Endometrial microvascular endothelial cells (primary cell): Measurements from ENCODE around the gene KHDRBS1. TPM values are rescaled to one million over a fixed set of nuclear protein-coding genes. Genes with fewer than 3 reads are reported as not detected.
"Not testable (repeated sequence)": the region's sequence is repeated elsewhere in the genome, so short reads cannot be mapped to it uniquely, and the experiment has no call there.

Source experiments
- in situ Hi-C: cut with HindIII; loops from 2 replicates; pipeline ENCODE4 v1.10.0; 2017; ENCODE audit warnings: low sequenced_read_pairs, low pct_unique_long_range_greater_than_20kb; ENCODE audit errors: inconsistent ontology term
- total RNA-seq: library from RNA; depleted of rRNA; stranded (reverse); fragments of >200 nt; gene quantifications from one replicate; pipeline ENCODE4 v1.2.3, GENCODE V29; 2015; ENCODE audit errors: inconsistent ontology term

Gene KHDRBS1
- total RNA-seq, 1 donor from 2014 or later, result 106 TPM

- in situ Hi-C loops, result no loop called here
Observed at GRCh38 chr1:32052887-32053286, 39.2 kb downstream of the KHDRBS1 start.

- in situ Hi-C loops, result no loop called here
Observed at GRCh38 chr1:32055416-32055815, 41.7 kb downstream of the KHDRBS1 start.

GRCh38 chr1:32056598-32056997 is 42.9 kb downstream of the KHDRBS1 start:
- in situ Hi-C loops, result no loop called here

- in situ Hi-C loops, result no loop called here
Observed at GRCh38 chr1:32060914-32061313, 47.2 kb downstream of the KHDRBS1 start.

- in situ Hi-C loops, result no loop called here
Observed at GRCh38 chr1:32062867-32063230, 49.2 kb downstream of the KHDRBS1 start.

GRCh38 chr1:32063261-32063681 is 49.6 kb downstream of the KHDRBS1 start:
- in situ Hi-C loops, result no loop called here

- in situ Hi-C loops, result not testable (repeated sequence)
Observed at GRCh38 chr1:32065613-32066488, 52.2 kb downstream of the KHDRBS1 start.

- in situ Hi-C loops, result no loop called here
Observed at GRCh38 chr1:32066489-32066873, 52.8 kb downstream of the KHDRBS1 start.

GRCh38 chr1:32068957-32069588 is 55.4 kb downstream of the KHDRBS1 start:
- in situ Hi-C loops, result no loop called here

GRCh38 chr1:32071758-32072621 is 58.3 kb downstream of the KHDRBS1 start:
- in situ Hi-C loops, result no loop called here

GRCh38 chr1:32072622-32073298 is 59.1 kb downstream of the KHDRBS1 start, which contains the start of gene TMEM39B:
TSS of gene TMEM39B (plus strand) at chr1:32072939. CDS start at chr1:32073048, 109 bp downstream.
- in situ Hi-C loops, result no loop called here

GRCh38 chr1:32073299-32074229 is 59.9 kb downstream of the KHDRBS1 start:
- in situ Hi-C loops, result no loop called here

- in situ Hi-C loops, result no loop called here
Observed at GRCh38 chr1:32074841-32075240, 61.2 kb downstream of the KHDRBS1 start.

- in situ Hi-C loops, result no loop called here
Observed at GRCh38 chr1:32077451-32077850, 63.8 kb downstream of the KHDRBS1 start.

- in situ Hi-C loops, result no loop called here
Observed at GRCh38 chr1:32082022-32082421, 68.4 kb downstream of the KHDRBS1 start.

- in situ Hi-C loops, result not testable (repeated sequence)
Observed at GRCh38 chr1:32086381-32086780, 72.7 kb downstream of the KHDRBS1 start.

- in situ Hi-C loops, result no loop called here
Observed at GRCh38 chr1:32091176-32091575, 77.5 kb downstream of the KHDRBS1 start.

- in situ Hi-C loops, result no loop called here
Observed at GRCh38 chr1:32091591-32091990, 77.9 kb downstream of the KHDRBS1 start.
